KMS-11 (cell line): Measurements from ENCODE around the gene ERV3-1.

Source experiments
- H2AFZ ChIP-seq: fragments of 200-600 bp; sonication (generic); 2 replicates; pipeline ENCODE4 v1.6.1; 2016; ENCODE audit warnings: antibody characterized with exemption, mixed run types, low read depth
- H3K27ac ChIP-seq: fragments of 200-600 bp; sonication (generic); 2 replicates; pipeline ENCODE4 v1.6.1; 2016; ENCODE audit warnings: mild to moderate bottlenecking, mixed run types
- H3K27me3 ChIP-seq: fragments of 200-600 bp; sonication (generic); 2 replicates; pipeline ENCODE4 v1.6.1; 2017; ENCODE audit warnings: mild to moderate bottlenecking, low read depth, mixed run types, moderate library complexity; ENCODE audit not compliant: insufficient read depth
- H3K36me3 ChIP-seq: fragments of 200-600 bp; sonication (generic); 2 replicates; pipeline ENCODE4 v1.6.1; 2017; ENCODE audit warnings: mild to moderate bottlenecking, mixed run types; ENCODE audit not compliant: insufficient read depth
- H3K4me1 ChIP-seq: fragments of 200-600 bp; sonication (generic); 2 replicates; pipeline ENCODE4 v1.6.1; 2016; ENCODE audit warnings: mild to moderate bottlenecking, low read depth, mixed run types; ENCODE audit not compliant: poor library complexity, severe bottlenecking
- H3K4me2 ChIP-seq: fragments of 200-600 bp; sonication (generic); 2 replicates; pipeline ENCODE4 v1.7.0; 2016; ENCODE audit warnings: mild to moderate bottlenecking, mixed run types
- H3K4me3 ChIP-seq: fragments of 200-600 bp; sonication (generic); IDR thresholded peaks from 2 replicates; pipeline ENCODE4 v1.6.1; 2017; ENCODE audit warnings: low read depth, low read length, mixed read lengths; ENCODE audit not compliant: insufficient read depth
- H3K79me2 ChIP-seq: fragments of 200-600 bp; sonication (generic); 2 replicates; pipeline ENCODE4 v1.6.1; 2016; ENCODE audit warnings: low read depth, mixed run types; ENCODE audit not compliant: insufficient read depth
- H3K9ac ChIP-seq: fragments of 200-600 bp; sonication (generic); 2 replicates; pipeline ENCODE4 v1.6.1; 2016; ENCODE audit warnings: mild to moderate bottlenecking, mixed run types
- H4K20me1 ChIP-seq: fragments of 200-600 bp; sonication (generic); 2 replicates; pipeline ENCODE4 v1.6.1; 2016; ENCODE audit warnings: mild to moderate bottlenecking, mixed run types; ENCODE audit not compliant: insufficient read depth
- TF ChIP-seq, protein P1 (sequence below): fragments of 200-600 bp; sonication (generic); conservative IDR thresholded peaks from 2 replicates; pipeline ENCODE4 v1.6.1; 2017; ENCODE audit warnings: low read depth, mild to moderate bottlenecking, antibody characterized with exemption, low read length, moderate library complexity, mixed read lengths

Gene ERV3-1

DNA sequence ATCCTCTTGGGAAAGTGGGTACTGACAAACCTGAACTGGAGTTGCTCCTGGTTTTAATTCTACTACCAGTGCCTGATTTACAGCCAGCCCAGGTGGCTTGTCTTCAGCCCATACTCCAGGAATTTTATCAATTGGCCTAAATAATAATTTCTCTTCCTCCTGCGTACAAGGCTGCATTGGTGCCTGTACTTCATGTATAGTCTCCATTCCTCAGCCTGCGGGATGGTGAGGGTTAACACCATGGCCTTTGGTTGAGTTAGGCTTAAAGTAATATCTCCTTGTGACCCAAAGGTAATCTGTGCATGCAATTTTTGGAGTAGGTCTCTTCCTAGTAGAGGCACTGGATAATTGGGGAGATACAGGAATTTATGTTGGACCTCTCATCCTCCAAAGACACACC is 10.2 kb downstream of the ERV3-1 start:
- H3K4me1 ChIP-seq: no peaks in the 10 kb centered on the region
- H3K4me3 ChIP-seq: no peak overlapping the region
- no peaks in the 10 kb centered on the region for H3K27me3 ChIP-seq
- no peaks in the 10 kb centered on the region for H4K20me1 ChIP-seq
- H3K79me2 ChIP-seq: no peaks in the 10 kb centered on the region
- H3K36me3 ChIP-seq: no peaks in the 10 kb centered on the region
- no peak overlapping the region for H3K4me2 ChIP-seq
- TF ChIP-seq, protein P1, sequence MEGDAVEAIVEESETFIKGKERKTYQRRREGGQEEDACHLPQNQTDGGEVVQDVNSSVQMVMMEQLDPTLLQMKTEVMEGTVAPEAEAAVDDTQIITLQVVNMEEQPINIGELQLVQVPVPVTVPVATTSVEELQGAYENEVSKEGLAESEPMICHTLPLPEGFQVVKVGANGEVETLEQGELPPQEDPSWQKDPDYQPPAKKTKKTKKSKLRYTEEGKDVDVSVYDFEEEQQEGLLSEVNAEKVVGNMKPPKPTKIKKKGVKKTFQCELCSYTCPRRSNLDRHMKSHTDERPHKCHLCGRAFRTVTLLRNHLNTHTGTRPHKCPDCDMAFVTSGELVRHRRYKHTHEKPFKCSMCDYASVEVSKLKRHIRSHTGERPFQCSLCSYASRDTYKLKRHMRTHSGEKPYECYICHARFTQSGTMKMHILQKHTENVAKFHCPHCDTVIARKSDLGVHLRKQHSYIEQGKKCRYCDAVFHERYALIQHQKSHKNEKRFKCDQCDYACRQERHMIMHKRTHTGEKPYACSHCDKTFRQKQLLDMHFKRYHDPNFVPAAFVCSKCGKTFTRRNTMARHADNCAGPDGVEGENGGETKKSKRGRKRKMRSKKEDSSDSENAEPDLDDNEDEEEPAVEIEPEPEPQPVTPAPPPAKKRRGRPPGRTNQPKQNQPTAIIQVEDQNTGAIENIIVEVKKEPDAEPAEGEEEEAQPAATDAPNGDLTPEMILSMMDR: no peak
- H3K27ac ChIP-seq: no peak overlapping the region
- H2AFZ ChIP-seq: no peak overlapping the region
- H3K9ac ChIP-seq: no peak overlapping the region

DNA sequence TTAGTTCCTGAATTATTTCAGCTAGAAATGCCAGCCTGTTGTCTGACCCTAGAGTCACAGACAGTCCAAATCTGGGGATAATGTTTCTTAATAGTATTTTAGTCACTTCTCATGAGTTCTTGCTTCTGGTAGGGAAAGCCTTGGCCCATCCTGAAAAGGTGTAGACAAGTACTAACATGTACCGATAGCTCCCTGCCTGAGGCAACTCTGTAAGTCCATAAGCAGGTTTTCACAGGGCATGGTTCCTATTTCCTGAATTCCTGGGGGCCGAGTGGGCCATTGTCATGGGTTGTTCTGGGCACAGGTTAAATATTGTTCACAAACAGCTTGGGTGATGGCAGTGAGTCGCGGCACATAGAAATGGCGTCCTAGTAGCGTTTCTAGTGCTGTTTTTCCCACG is 12.6 kb downstream of the ERV3-1 start:
- no peaks in the 10 kb centered on the region for H3K36me3 ChIP-seq
- H4K20me1 ChIP-seq: no peaks in the 10 kb centered on the region
- H3K4me2 ChIP-seq: no peak overlapping the region
- TF ChIP-seq, protein P1: no peak
- H3K27ac ChIP-seq: no peak overlapping the region
- H3K4me3 ChIP-seq: no peak overlapping the region
- H2AFZ ChIP-seq: no peak overlapping the region
- no peaks in the 10 kb centered on the region for H3K4me1 ChIP-seq
- no peaks in the 10 kb centered on the region for H3K79me2 ChIP-seq
- no peak overlapping the region for H3K9ac ChIP-seq
- no peaks in the 10 kb centered on the region for H3K27me3 ChIP-seq

DNA sequence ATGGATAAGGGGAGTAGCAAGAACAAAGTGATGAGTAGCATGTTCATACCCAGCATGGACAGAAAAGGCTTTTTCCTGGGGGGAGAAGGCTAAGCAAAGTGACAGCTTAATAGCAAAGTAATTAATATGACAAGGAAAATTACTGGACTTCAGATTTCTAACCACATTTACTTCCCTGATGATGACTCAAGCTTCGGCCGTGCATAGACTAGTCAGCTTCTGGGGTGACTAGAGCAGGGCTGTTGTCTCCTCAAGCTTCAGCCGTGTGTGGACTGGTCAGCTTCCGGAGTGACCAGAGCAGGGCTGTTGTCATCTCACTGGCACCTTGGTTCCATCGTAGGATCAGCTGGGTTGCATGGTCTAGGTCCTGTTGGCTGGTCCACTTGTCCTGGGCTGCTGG is 13.5 kb downstream of the ERV3-1 start:
- H3K4me3 ChIP-seq: no peak overlapping the region
- H3K4me1 ChIP-seq: no peaks in the 10 kb centered on the region
- H3K9ac ChIP-seq: no peak overlapping the region
- no peak overlapping the region for H3K4me2 ChIP-seq
- no peaks in the 10 kb centered on the region for H3K27me3 ChIP-seq
- H2AFZ ChIP-seq: no peak overlapping the region
- no peak overlapping the region for H3K27ac ChIP-seq
- no peaks in the 10 kb centered on the region for H3K36me3 ChIP-seq
- no peaks in the 10 kb centered on the region for H3K79me2 ChIP-seq
- H4K20me1 ChIP-seq: no peaks in the 10 kb centered on the region
- TF ChIP-seq, protein P1: no peak

DNA sequence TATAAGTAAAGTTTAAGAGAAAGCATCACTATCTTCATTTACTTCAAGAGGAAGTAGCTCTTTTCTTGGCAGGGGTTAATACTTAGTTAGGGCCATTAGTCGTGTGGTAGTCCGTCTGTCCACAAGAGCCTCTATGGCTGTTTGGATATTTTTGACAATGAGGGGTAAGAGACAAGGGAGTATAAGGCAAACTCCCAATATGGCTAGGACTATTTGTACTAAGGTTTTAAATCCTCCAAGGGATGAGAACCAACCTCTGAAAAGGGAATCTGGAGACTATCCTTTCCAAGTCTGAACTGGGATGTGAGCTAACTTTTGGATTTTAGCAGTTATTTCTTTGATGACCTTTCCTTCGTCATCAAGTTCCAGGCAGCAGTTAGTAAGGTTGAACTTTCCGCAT is 15.6 kb downstream of the ERV3-1 start, which contains the start of gene ZNF117:
ZNF117 (minus strand) TSS at position 101 of the 400 bp plus-strand sequence.
- H3K27me3 ChIP-seq: no peaks in the 10 kb centered on the region
- no peak within 1 kb of the TSS for H3K4me3 ChIP-seq
- no peak within 1 kb of the TSS for H2AFZ ChIP-seq
- H3K36me3 ChIP-seq: no peaks in the 10 kb centered on the region
- H4K20me1 ChIP-seq: no peaks in the 10 kb centered on the region
- no peak within 1 kb of the TSS for H3K27ac ChIP-seq
- TF ChIP-seq, protein P1: no peak
- no peaks in the 10 kb centered on the region for H3K79me2 ChIP-seq
- no peaks in the 10 kb centered on the region for H3K4me1 ChIP-seq
- H3K9ac ChIP-seq: no peak within 1 kb of the TSS
- no peak within 1 kb of the TSS for H3K4me2 ChIP-seq
